T-helper 1 cell treated with Interleukin-12 subunit alpha and Interleukin-12 subunit beta and Interleukin-4 antibody, amounts not matched to agents 30 ng/mL and 1 ng/mL, for 36 hours (primary cell): ENCODE data around the gene NACA2. TPM values are rescaled to one million over a fixed set of nuclear protein-coding genes. Genes with fewer than 3 reads are reported as not detected.
"Not testable (repeated sequence)": the region's sequence is repeated elsewhere in the genome, so short reads cannot be mapped to it uniquely, and the experiment has no call there.

ENCODE experiments used
- intact Hi-C: fragments of 100-400 bp; cut with micrococcal nuclease; formaldehyde crosslinking; loops from one replicate; pipeline ENCODE4 v1.15.1; 2024
- total RNA-seq: library from RNA; stranded (reverse); gene quantifications from 2 replicates; pipeline ENCODE4 v1.2.3, GENCODE V29; 2022

The NACA2 gene
- total RNA-seq, 1 donor from 2014 or later: 0.37 TPM

- intact Hi-C loops: loop anchor here (10.0 kb wide), 1 partner anchor 606 kb away; no protein-coding TSS in a partner anchor
These were observed 10.5 kb downstream of the NACA2 start for GRCh38 chr17:61580502-61580901.

- intact Hi-C loops: loop anchor here (10.0 kb wide), 1 partner anchor 605 kb away; no protein-coding TSS in a partner anchor
These were observed 11.1 kb downstream of the NACA2 start for GRCh38 chr17:61579961-61580360.

GRCh38 chr17:61579347-61579746 lies 11.7 kb downstream of the NACA2 start:
- intact Hi-C loops: no loop called here

GRCh38 chr17:61578645-61579044 lies 12.4 kb downstream of the NACA2 start:
- intact Hi-C loops: no loop called here

GRCh38 chr17:61575983-61576382 lies 15.0 kb downstream of the NACA2 start:
- intact Hi-C loops: no loop called here

GRCh38 chr17:61575352-61575975 lies 15.6 kb downstream of the NACA2 start:
- intact Hi-C loops: no loop called here

GRCh38 chr17:61574542-61575351 lies 16.3 kb downstream of the NACA2 start:
- intact Hi-C loops: no loop called here

GRCh38 chr17:61572547-61572946 lies 18.5 kb downstream of the NACA2 start:
- intact Hi-C loops: not testable (repeated sequence)

- intact Hi-C loops: no loop called here
These were observed 19.4 kb downstream of the NACA2 start for GRCh38 chr17:61571624-61572023.

GRCh38 chr17:61570118-61570517 lies 20.9 kb downstream of the NACA2 start:
- intact Hi-C loops: no loop called here

- intact Hi-C loops: not testable (repeated sequence)
These were observed 21.5 kb downstream of the NACA2 start for GRCh38 chr17:61569525-61569924.

GRCh38 chr17:61568219-61569072 lies 22.6 kb downstream of the NACA2 start:
- intact Hi-C loops: no loop called here

- intact Hi-C loops: no loop called here
These were observed 23.8 kb downstream of the NACA2 start for GRCh38 chr17:61567045-61567802.

- intact Hi-C loops: not testable (repeated sequence)
These were observed 24.6 kb downstream of the NACA2 start for GRCh38 chr17:61566448-61566847.

- intact Hi-C loops: not testable (repeated sequence)
These were observed 25.2 kb downstream of the NACA2 start for GRCh38 chr17:61565850-61566249.

GRCh38 chr17:61565213-61565612 lies 25.8 kb downstream of the NACA2 start:
- intact Hi-C loops: no loop called here

- intact Hi-C loops: no loop called here
These were observed 28.7 kb downstream of the NACA2 start for GRCh38 chr17:61562287-61562686.

GRCh38 chr17:61561354-61561753 lies 29.7 kb downstream of the NACA2 start:
- intact Hi-C loops: no loop called here

GRCh38 chr17:61560071-61560470 lies 30.9 kb downstream of the NACA2 start:
- intact Hi-C loops: no loop called here

- intact Hi-C loops: no loop called here
These were observed 34.5 kb downstream of the NACA2 start for GRCh38 chr17:61556224-61557188.
